G401 (cell line): ENCODE data around the gene HYAL1. TPM values are rescaled to one million over a fixed set of nuclear protein-coding genes. Genes with fewer than 3 reads are reported as not detected.

Experiments
- DNase-seq: peaks from one replicate; pipeline ENCODE4 v3.0.0-alpha.2; 2015; ENCODE audit warnings: low spot score
- in situ Hi-C: cut with HindIII; loops from 2 replicates; pipeline ENCODE4 v1.10.0; 2016; ENCODE audit warnings: low sequenced_read_pairs, mixed read lengths
- total RNA-seq: library from RNA; depleted of rRNA; stranded (reverse); fragments of >200 nt; shearing (Covaris generic); gene quantifications from 2 replicates; pipeline ENCODE4 v1.2.3, GENCODE V29; 2014

The HYAL1 gene
- total RNA-seq, 1 experiment from 2014 or later, result 18.4 TPM

GRCh38 chr3:50337175-50337861 lies 33.9 kb upstream of the HYAL1 start:
- peak; percentile 99 for DNase-seq
- in situ Hi-C loops, result no loop called here

- DNase-seq, result no peak
- in situ Hi-C loops, result no loop called here
These were observed 33.2 kb upstream of the HYAL1 start for GRCh38 chr3:50336452-50337174.

GRCh38 chr3:50334339-50335075 lies 31.1 kb upstream of the HYAL1 start:
- DNase-seq, result no peak

GRCh38 chr3:50333744-50334328 lies 30.5 kb upstream of the HYAL1 start:
- no peak for DNase-seq
- in situ Hi-C loops, result no loop called here

More at GRCh38 chr3:50334339-50335075, 31.1 kb upstream of the HYAL1 start:
- in situ Hi-C loops, result no loop called here

- in situ Hi-C loops, result no loop called here
- no peak for DNase-seq
These were observed 28.1 kb upstream of the HYAL1 start for GRCh38 chr3:50331364-50331907.

- in situ Hi-C loops, result no loop called here
- no peak for DNase-seq
These were observed 27.0 kb upstream of the HYAL1 start for GRCh38 chr3:50330330-50330729.

- in situ Hi-C loops, result loop anchor here (5.0 kb wide), 1 partner anchor 86 kb away; no protein-coding TSS in a partner anchor
- DNase-seq, result peak; percentile 98
These were observed 24.7 kb upstream of the HYAL1 start, which contains the start of gene TUSC2 for GRCh38 chr3:50327943-50328691. TSS of gene TUSC2 (minus strand) at chr3:50328223. CDS start at chr3:50328099, 124 bp downstream.

- in situ Hi-C loops, result loop anchor here (5.0 kb wide), 1 partner anchor 85 kb away; no protein-coding TSS in a partner anchor
- DNase-seq, result no peak
These were observed 23.8 kb upstream of the HYAL1 start for GRCh38 chr3:50327129-50327528.

GRCh38 chr3:50326182-50326541 lies 22.8 kb upstream of the HYAL1 start:
- in situ Hi-C loops, result loop anchor here (5.0 kb wide), 1 partner anchor 84 kb away; no protein-coding TSS in a partner anchor
- no peak for DNase-seq

GRCh38 chr3:50325497-50326181 lies 22.3 kb upstream of the HYAL1 start:
- in situ Hi-C loops, result loop anchor here (5.0 kb wide), 1 partner anchor 83 kb away; no protein-coding TSS in a partner anchor

GRCh38 chr3:50325113-50325480 lies 21.7 kb upstream of the HYAL1 start:
- no peak for DNase-seq

More at GRCh38 chr3:50325497-50326181, 22.3 kb upstream of the HYAL1 start:
- no peak for DNase-seq

GRCh38 chr3:50324351-50325112 lies 21.2 kb upstream of the HYAL1 start:
- peak; percentile 74 for DNase-seq
- in situ Hi-C loops, result loop anchor here (5.0 kb wide), 1 partner anchor 82 kb away; no protein-coding TSS in a partner anchor

More at GRCh38 chr3:50325113-50325480, 21.7 kb upstream of the HYAL1 start:
- in situ Hi-C loops, result loop anchor here (5.0 kb wide), 1 partner anchor 83 kb away; no protein-coding TSS in a partner anchor

GRCh38 chr3:50323614-50324199 lies 20.3 kb upstream of the HYAL1 start:
- in situ Hi-C loops, result no loop called here
- no peak for DNase-seq

GRCh38 chr3:50323092-50323600 lies 19.8 kb upstream of the HYAL1 start:
- in situ Hi-C loops, result no loop called here

GRCh38 chr3:50322386-50323091 lies 19.2 kb upstream of the HYAL1 start, which contains the start of gene HYAL2:
TSS of gene HYAL2 (minus strand) at chr3:50322745. CDS start at chr3:50320489, 2,256 bp downstream.
- DNase-seq, result no peak
- in situ Hi-C loops, result no loop called here

More at GRCh38 chr3:50323092-50323600, 19.8 kb upstream of the HYAL1 start:
- DNase-seq, result no peak

- no peak for DNase-seq
- in situ Hi-C loops, result no loop called here
These were observed 18.7 kb upstream of the HYAL1 start for GRCh38 chr3:50322115-50322385.
